ENCODE results near the gene CTLA4. TPM values are rescaled to one million over a fixed set of nuclear protein-coding genes. Genes with fewer than 3 reads are reported as not detected.

The CTLA4 gene
- total and polyA plus RNA-seq, 10 of the 15 experiments (the other 5 are each of a cell fraction or from before 2014, with no cell fraction given), result not detected

DNA sequence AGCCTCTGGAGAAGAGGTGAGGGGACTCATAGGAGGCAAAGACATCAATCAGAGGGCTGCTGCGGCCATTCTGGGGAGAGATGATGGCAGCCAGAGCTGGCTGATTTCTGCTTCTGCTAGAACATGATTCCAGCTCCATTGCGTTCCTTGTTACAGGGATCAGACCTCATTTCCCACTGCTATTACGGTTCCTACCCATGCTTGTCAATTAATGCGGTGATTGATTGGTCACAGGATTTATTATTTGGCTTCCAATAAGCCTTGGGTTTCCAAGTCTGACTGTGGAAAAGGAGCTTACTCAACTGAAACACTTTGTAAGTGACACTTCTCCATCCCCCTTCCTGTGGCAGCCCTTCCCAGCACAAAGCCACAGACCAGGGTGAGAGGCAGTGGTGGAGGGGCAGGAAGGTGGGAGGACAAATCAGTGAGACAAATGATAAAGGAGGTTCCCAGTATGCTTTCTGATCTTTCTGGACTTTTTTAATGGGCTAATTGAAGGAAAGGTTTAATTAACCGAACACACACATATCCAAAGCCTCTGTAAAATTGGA lies 26.8 kb upstream of the CTLA4 start:
- no TSS peak for BruUV-seq (replicated peaks)
- CTCF ChIA-PET, result no interaction called here
- Histone ChIP-seq H4K20me1 (ENCODE audit: control insufficient read depth, insufficient read depth) (no peaks in the 10 kb centered on the region), H2AFZ (ENCODE audit: control insufficient read depth, low read depth, low read length) (no peak overlapping the region), H3K27me3 (replicated peaks in 1 of 2; ENCODE audit: control insufficient read depth in 2 of 2, insufficient read depth in 2 of 2, low read length in 1 of 2) (peaks cover 0 to 3% of the 10 kb centered on the region in 2 experiments; a peak in 1 of 4 replicates), H3K27ac (ENCODE audit: control insufficient read depth, insufficient read depth) (no peak overlapping the region), H3K79me2 (ENCODE audit: control insufficient read depth, insufficient read depth, low read length) (no peaks in the 10 kb centered on the region), H3K4me3 (no peak overlapping the region), H3K36me3 (ENCODE audit: control insufficient read depth in 2 of 2, insufficient read depth in 2 of 2, low read length in 1 of 2) (no peaks in the 10 kb centered on the region), H3K4me1 (ENCODE audit: control insufficient read depth, insufficient read depth, low read length) (no peaks in the 10 kb centered on the region), H3K9me3 (replicated peaks; ENCODE audit: control insufficient read depth, insufficient read depth, low read length) (no peaks in the 10 kb centered on the region), H3K4me2 (ENCODE audit: control insufficient read depth, insufficient read depth) (no peak overlapping the region), H3K9ac (ENCODE audit: control insufficient read depth, insufficient read depth, low read length) (no peak overlapping the region)
- intact Hi-C loops (cut with micrococcal nuclease; ENCODE audit: unreplicated experiment) (loop anchor here (5.0 kb wide), 1 partner anchor 57 kb away; no protein-coding TSS in a partner anchor), in situ Hi-C loops (cut with MboI) (no loop called here)
- 40% methylated on average over 5 of the region's 5 CpGs for WGBS (ENCODE audit: insufficient coverage, insufficient replicate concordance, low lambda C conversion rate, missing lambda C conversion rate)
- DNase-seq (ENCODE audit: low read depth, low spot score) (no peak), FAIRE-seq (no peak), ATAC-seq (no peak)
- RAD21 ChIA-PET (ENCODE audit: unreplicated experiment), result no interaction called here
- TF ChIP-seq SRF (IDR thresholded peaks at IDR 0.05; ENCODE audit: low read depth in 2 of 2, low read length in 2 of 2), result no peak
- no peak for TF ChIP-seq SP1 (IDR thresholded peaks at IDR 0.05; ENCODE audit: low read depth, low read length)
- no peak for TF ChIP-seq CEBPB (IDR thresholded peaks at IDR 0.05; ENCODE audit: borderline replicate concordance in 1 of 2, low read depth in 2 of 2, low read length in 2 of 2)
- TF ChIP-seq, protein P1, sequence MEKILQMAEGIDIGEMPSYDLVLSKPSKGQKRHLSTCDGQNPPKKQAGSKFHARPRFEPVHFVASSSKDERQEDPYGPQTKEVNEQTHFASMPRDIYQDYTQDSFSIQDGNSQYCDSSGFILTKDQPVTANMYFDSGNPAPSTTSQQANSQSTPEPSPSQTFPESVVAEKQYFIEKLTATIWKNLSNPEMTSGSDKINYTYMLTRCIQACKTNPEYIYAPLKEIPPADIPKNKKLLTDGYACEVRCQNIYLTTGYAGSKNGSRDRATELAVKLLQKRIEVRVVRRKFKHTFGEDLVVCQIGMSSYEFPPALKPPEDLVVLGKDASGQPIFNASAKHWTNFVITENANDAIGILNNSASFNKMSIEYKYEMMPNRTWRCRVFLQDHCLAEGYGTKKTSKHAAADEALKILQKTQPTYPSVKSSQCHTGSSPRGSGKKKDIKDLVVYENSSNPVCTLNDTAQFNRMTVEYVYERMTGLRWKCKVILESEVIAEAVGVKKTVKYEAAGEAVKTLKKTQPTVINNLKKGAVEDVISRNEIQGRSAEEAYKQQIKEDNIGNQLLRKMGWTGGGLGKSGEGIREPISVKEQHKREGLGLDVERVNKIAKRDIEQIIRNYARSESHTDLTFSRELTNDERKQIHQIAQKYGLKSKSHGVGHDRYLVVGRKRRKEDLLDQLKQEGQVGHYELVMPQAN (conservative IDR thresholded peaks at IDR 0.05), result no peak
- TF ChIP-seq NR2F1 (conservative IDR thresholded peaks at IDR 0.05), result no peak
- no peak for TF ChIP-seq SMAD1 (IDR thresholded peaks at IDR 0.05; ENCODE audit: low read depth, partially characterized antibody)
- no peak for TF ChIP-seq BACH1 (IDR thresholded peaks at IDR 0.05; ENCODE audit: borderline replicate concordance)
- TF ChIP-seq ZNF384 (IDR thresholded peaks at IDR 0.05; ENCODE audit: borderline replicate concordance, low read depth, low read length), result no peak
- no peak for TF ChIP-seq CBX3 (IDR thresholded peaks at IDR 0.05; ENCODE audit: borderline replicate concordance, low read depth)
- no peak for TF ChIP-seq RAD51 (IDR thresholded peaks at IDR 0.05)
- TF ChIP-seq, protein P2, sequence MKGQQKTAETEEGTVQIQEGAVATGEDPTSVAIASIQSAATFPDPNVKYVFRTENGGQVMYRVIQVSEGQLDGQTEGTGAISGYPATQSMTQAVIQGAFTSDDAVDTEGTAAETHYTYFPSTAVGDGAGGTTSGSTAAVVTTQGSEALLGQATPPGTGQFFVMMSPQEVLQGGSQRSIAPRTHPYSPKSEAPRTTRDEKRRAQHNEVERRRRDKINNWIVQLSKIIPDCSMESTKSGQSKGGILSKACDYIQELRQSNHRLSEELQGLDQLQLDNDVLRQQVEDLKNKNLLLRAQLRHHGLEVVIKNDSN (IDR thresholded peaks at IDR 0.05; ENCODE audit: borderline replicate concordance, extremely low read length, insufficient read depth, low read depth, low read length), result no peak
- TF ChIP-seq RELA (IDR thresholded peaks at IDR 0.05; ENCODE audit: borderline replicate concordance, partially characterized antibody), result no peak
- no peak for TF ChIP-seq RBBP5 (conservative IDR thresholded peaks at IDR 0.05)
- TF ChIP-seq ATF7 (IDR thresholded peaks at IDR 0.05; ENCODE audit: low read depth), result no peak
- no peak for TF ChIP-seq LARP7 (IDR thresholded peaks at IDR 0.05)
- TF ChIP-seq ZNF217 (IDR thresholded peaks at IDR 0.05), result no peak
- TF ChIP-seq GABPA (IDR thresholded peaks at IDR 0.05; ENCODE audit: low read depth), result no peak
- TF ChIP-seq BMI1 (IDR thresholded peaks at IDR 0.05; ENCODE audit: borderline replicate concordance), result no peak
- POLR2A ChIA-PET, result no interaction called here
- SMC1A ChIA-PET (ENCODE audit: uncharacterized antibody, unreplicated experiment), result no interaction called here
